GM12878 (cell line): Measurements from ENCODE around the gene CACNA2D1. TPM values are rescaled to one million over a fixed set of nuclear protein-coding genes. Genes with fewer than 3 reads are reported as not detected.

Source experiments
- ATAC-seq: fragments of 200-7000 bp; cut with Tn5 transposase; 3 replicates; pipeline ENCODE4 v1.9.1; 2020; ENCODE audit warnings: mild to moderate bottlenecking, moderate library complexity
- BruUV-seq: library from RNA; stranded (reverse); fragments of 400-500 nt; replicated peaks from 2 replicates; lab custom pipeline; 2021; lab: Mats Ljungman, UMichigan
- CTCF ChIA-PET: fragments of 300-600 bp; sonication (Branson Sonifier 250); formaldehyde crosslinking; extraction: SDS; loops from one replicate; lab custom pipeline; 2021; ENCODE audit warnings: inconsistent platforms; lab: Yijun Ruan, JAX
- POLR2A ChIA-PET: fragments of 350-600 bp; formaldehyde crosslinking; extraction: SDS; loops from one replicate; lab custom pipeline; 2021; ENCODE audit warnings: inconsistent platforms; lab: Charles Lee
- RAD21 ChIA-PET: fragments of 300-600 bp; sonication (Branson Sonifier 250); formaldehyde crosslinking; loops from one replicate; lab custom pipeline; 2023; ENCODE audit warnings: antibody characterized with exemption; ENCODE audit not compliant: unreplicated experiment; lab: Charles Lee
- SMC1A ChIA-PET: fragments of 300-600 bp; sonication (Branson Sonifier 250); formaldehyde crosslinking; loops from one replicate; lab custom pipeline; 2023; ENCODE audit not compliant: unreplicated experiment, uncharacterized antibody; lab: Charles Lee
- DNase-seq: peaks from one replicate; pipeline ENCODE4 v3.0.0-alpha.2; 2011; ENCODE audit warnings: low read depth, low spot score
- FAIRE-seq: peaks from 3 replicates; lab custom pipeline; 2011; peaks lifted over from hg19 to GRCh38; lab: Jason Lieb, UNC
- H2AFZ ChIP-seq: 2 replicates; pipeline ENCODE4 v1.6.0; 2011; ENCODE audit warnings: low read depth, low read length, control low read depth; ENCODE audit not compliant: control insufficient read depth
- H3K27ac ChIP-seq: 2 replicates; pipeline ENCODE4 v1.5.1; 2011; ENCODE audit warnings: control low read depth; ENCODE audit not compliant: control insufficient read depth, insufficient read depth
- H3K27me3 ChIP-seq, 2 experiments: replicated peaks in 1 of 2; 2 replicates each; pipeline versions ENCODE4 v1.6.0 to v1.6.1; 2011; ENCODE audit warnings: low read length in 1 of 2; ENCODE audit not compliant: control insufficient read depth in 2 of 2, insufficient read depth in 2 of 2
- H3K36me3 ChIP-seq, 2 experiments: 2 replicates each; pipeline ENCODE4 v1.5.1; 2011; ENCODE audit warnings: low read length in 1 of 2; ENCODE audit not compliant: control insufficient read depth in 2 of 2, insufficient read depth in 2 of 2
- H3K4me1 ChIP-seq: 2 replicates; pipeline ENCODE4 v1.6.1; 2011; ENCODE audit warnings: mild to moderate bottlenecking, low read length, moderate library complexity, mixed read lengths; ENCODE audit not compliant: control insufficient read depth, insufficient read depth
- H3K4me2 ChIP-seq: 2 replicates; pipeline ENCODE4 v1.6.0; 2011; ENCODE audit warnings: control low read depth; ENCODE audit not compliant: control insufficient read depth, insufficient read depth
- H3K4me3 ChIP-seq: fragments of 200-600 bp; sonication (generic); 2 replicates; pipeline ENCODE4 v1.5.1; 2016
- H3K79me2 ChIP-seq: 2 replicates; pipeline ENCODE4 v1.6.0; 2011; ENCODE audit warnings: low read length; ENCODE audit not compliant: control insufficient read depth, insufficient read depth
- H3K9ac ChIP-seq: 2 replicates; pipeline ENCODE4 v1.8.0; 2011; ENCODE audit warnings: low read length, control low read depth, mixed read lengths; ENCODE audit not compliant: control insufficient read depth, insufficient read depth
- H3K9me3 ChIP-seq: replicated peaks from 3 replicates; pipeline ENCODE4 v1.5.1; 2011; ENCODE audit warnings: mild to moderate bottlenecking, low read length; ENCODE audit not compliant: control insufficient read depth, insufficient read depth
- H4K20me1 ChIP-seq: 2 replicates; pipeline ENCODE4 v1.6.0; 2011; ENCODE audit not compliant: control insufficient read depth, insufficient read depth
- CEBPZ ChIP-seq: fragments of 150-350 bp; IDR thresholded peaks from 2 replicates; pipeline ENCODE4 v1.6.1; 2016; ENCODE audit warnings: low read depth, low read length
- CHD4 ChIP-seq: fragments of 200-600 bp; sonication (generic); IDR thresholded peaks from 2 replicates; pipeline ENCODE4 v1.6.1; 2016; ENCODE audit warnings: mild to moderate bottlenecking
- JUNB ChIP-seq: IDR thresholded peaks from 2 replicates; pipeline ENCODE4 v1.6.1; 2016; ENCODE audit warnings: antibody characterized with exemption, mild to moderate bottlenecking
- KAT2A ChIP-seq: conservative IDR thresholded peaks from 2 replicates; pipeline ENCODE4 v1.6.1; 2011; ENCODE audit warnings: low read depth, low read length; ENCODE audit not compliant: control insufficient read depth
- NFXL1 ChIP-seq: fragments of 450-650 bp; IDR thresholded peaks from 2 replicates; pipeline ENCODE4 v1.6.1; 2017; ENCODE audit warnings: antibody characterized with exemption, mild to moderate bottlenecking, borderline replicate concordance
- PAX5 ChIP-seq: IDR thresholded peaks from 2 replicates; pipeline ENCODE4 v1.6.1; 2011; ENCODE audit warnings: low read depth, low read length, borderline replicate concordance
- POLR2AphosphoS5 ChIP-seq: IDR thresholded peaks from 2 replicates; pipeline ENCODE4 v1.6.1; 2011; ENCODE audit warnings: mild to moderate bottlenecking, low read length, inconsistent platforms
- POU2F2 ChIP-seq: IDR thresholded peaks from 3 replicates; pipeline ENCODE4 v1.6.1; 2011; ENCODE audit warnings: low read depth, mild to moderate bottlenecking, low read length, borderline replicate concordance
- RAD21 ChIP-seq: IDR thresholded peaks from 2 replicates; pipeline ENCODE4 v1.6.1; 2011; ENCODE audit warnings: mild to moderate bottlenecking, low read depth, low read length, moderate library complexity; ENCODE audit not compliant: insufficient read depth
- SIX5 ChIP-seq: IDR thresholded peaks from 2 replicates; pipeline ENCODE4 v1.6.1; 2011; ENCODE audit warnings: mild to moderate bottlenecking, low read depth, low read length, moderate library complexity; ENCODE audit not compliant: severe bottlenecking
- WGBS: methylation state at CpG from one replicate; pipeline ENCODE4 v1.1.6; 2016; ENCODE audit warnings: low lambda C conversion rate; ENCODE audit not compliant: insufficient replicate concordance, insufficient coverage; ENCODE audit errors: missing lambda C conversion rate; 5-methylcytosine and 5-hydroxymethylcytosine counted together
- in situ Hi-C: fragments of 300-500 bp; cut with MboI; formaldehyde crosslinking; loops from 9 replicates; pipeline ENCODE4 v1.14.3; 2018; ENCODE audit warnings: mixed read lengths
- intact Hi-C: fragments of 100-400 bp; cut with micrococcal nuclease; formaldehyde crosslinking; loops from one replicate; pipeline ENCODE4 v1.14.2; 2022; ENCODE audit not compliant: unreplicated experiment
- polyA plus RNA-seq, 11 experiments: library from polyadenylated mRNA; depleted of rRNA in 4 of 11; unstranded in 6 of 11; stranded (reverse) in 5 of 11; fragments of >200 nt; fragmentation: Nextera tagmentation in 4 of 11; fragmentation: Illumina TruSeq in 1 of 11; extraction: Ambion mirVana in 4 of 11; extraction: Trizol in 1 of 11; gene quantifications; 1 replicate in 1 of 11; 2 replicates in 10 of 11; pipeline versions ENCODE4 v1.2.1 to v1.2.3, GENCODE V29; 2011 to 2016; ENCODE audit warnings: inconsistent platforms in 2 of 11, missing spikeins in 2 of 11, low read depth in 1 of 11
- total RNA-seq, 4 experiments: library from RNA; depleted of rRNA in 3 of 4; stranded (reverse); fragments of >200 nt in 3 of 4; fragmentation: Illumina TruSeq in 1 of 4; extraction: Trizol in 1 of 4; gene quantifications; 2 replicates each; pipeline versions ENCODE4 v1.2.1 to v1.2.3, GENCODE V29; 2013 to 2021
- TF ChIP-seq, protein P1 (sequence below), 3 experiments: IDR thresholded peaks in 2 of 3; conservative IDR thresholded peaks in 1 of 3; 2 replicates each; pipeline ENCODE4 v1.5.1; 2011; ENCODE audit warnings: low read depth in 3 of 3, low read length in 3 of 3, mild to moderate bottlenecking in 3 of 3, control low read depth in 2 of 3, moderate library complexity in 2 of 3, inconsistent platforms in 1 of 3, mixed read lengths in 1 of 3; ENCODE audit not compliant: control insufficient read depth in 2 of 3, insufficient read depth in 1 of 3; ENCODE audit errors: extremely low read depth in 1 of 3
- TF ChIP-seq, protein P2 (sequence below): fragments of 450-650 bp; IDR thresholded peaks from 2 replicates; pipeline ENCODE4 v1.6.1; 2014; ENCODE audit warnings: mild to moderate bottlenecking

Gene CACNA2D1
- total and polyA plus RNA-seq, 10 of the 15 experiments (the other 5 are each of a cell fraction or from before 2014, with no cell fraction given), result 0.14 to 14.8 (median 0.97) TPM

DNA sequence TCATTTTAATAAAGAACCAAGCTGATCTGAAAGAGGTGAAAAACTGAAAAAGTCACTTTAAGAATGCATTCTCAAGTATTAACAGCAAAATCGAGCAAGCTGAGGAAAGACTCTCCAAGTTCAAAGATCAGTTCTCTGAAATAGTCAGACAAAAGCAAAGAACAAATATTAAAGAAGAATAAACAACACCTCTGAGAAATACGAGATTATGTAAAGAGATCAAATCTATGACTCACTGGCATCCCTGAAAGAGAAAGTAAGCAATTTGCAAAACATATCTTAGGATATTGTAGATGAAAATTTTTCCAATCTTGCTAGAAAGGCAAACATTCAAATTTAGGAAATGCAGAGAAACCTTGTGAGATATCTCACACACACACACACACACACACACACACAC lies 535.4 kb downstream of the CACNA2D1 start:
- Histone ChIP-seq H3K27ac (no peak overlapping the region), H3K4me3 (no peak overlapping the region)
- CTCF ChIA-PET, result interaction anchor here (0.6 to 0.7 kb wide), 2 partner anchors 124 to 217 kb away, joined by 3 to 4 read pairs; no protein-coding TSS in a partner anchor
- ATAC-seq, result no peak
- no TSS peak for BruUV-seq
- TF ChIP-seq PAX5 (no peak), JUNB (no peak), CEBPZ (no peak), KAT2A (no peak), CHD4 (no peak), POU2F2 (no peak), POLR2AphosphoS5 (no peak), SIX5 (no peak), RAD21 (no peak), NFXL1 (no peak)
- TF ChIP-seq, protein P1, sequence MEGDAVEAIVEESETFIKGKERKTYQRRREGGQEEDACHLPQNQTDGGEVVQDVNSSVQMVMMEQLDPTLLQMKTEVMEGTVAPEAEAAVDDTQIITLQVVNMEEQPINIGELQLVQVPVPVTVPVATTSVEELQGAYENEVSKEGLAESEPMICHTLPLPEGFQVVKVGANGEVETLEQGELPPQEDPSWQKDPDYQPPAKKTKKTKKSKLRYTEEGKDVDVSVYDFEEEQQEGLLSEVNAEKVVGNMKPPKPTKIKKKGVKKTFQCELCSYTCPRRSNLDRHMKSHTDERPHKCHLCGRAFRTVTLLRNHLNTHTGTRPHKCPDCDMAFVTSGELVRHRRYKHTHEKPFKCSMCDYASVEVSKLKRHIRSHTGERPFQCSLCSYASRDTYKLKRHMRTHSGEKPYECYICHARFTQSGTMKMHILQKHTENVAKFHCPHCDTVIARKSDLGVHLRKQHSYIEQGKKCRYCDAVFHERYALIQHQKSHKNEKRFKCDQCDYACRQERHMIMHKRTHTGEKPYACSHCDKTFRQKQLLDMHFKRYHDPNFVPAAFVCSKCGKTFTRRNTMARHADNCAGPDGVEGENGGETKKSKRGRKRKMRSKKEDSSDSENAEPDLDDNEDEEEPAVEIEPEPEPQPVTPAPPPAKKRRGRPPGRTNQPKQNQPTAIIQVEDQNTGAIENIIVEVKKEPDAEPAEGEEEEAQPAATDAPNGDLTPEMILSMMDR (IDR thresholded peaks at IDR 0.05 in 2 of 3, conservative IDR thresholded peaks at IDR 0.05 in 1 of 3; ENCODE audit: control insufficient read depth in 2 of 3, extremely low read depth in 1 of 3, insufficient read depth in 1 of 3, low read depth in 3 of 3, low read length in 3 of 3), result no peak
- TF ChIP-seq, protein P2, sequence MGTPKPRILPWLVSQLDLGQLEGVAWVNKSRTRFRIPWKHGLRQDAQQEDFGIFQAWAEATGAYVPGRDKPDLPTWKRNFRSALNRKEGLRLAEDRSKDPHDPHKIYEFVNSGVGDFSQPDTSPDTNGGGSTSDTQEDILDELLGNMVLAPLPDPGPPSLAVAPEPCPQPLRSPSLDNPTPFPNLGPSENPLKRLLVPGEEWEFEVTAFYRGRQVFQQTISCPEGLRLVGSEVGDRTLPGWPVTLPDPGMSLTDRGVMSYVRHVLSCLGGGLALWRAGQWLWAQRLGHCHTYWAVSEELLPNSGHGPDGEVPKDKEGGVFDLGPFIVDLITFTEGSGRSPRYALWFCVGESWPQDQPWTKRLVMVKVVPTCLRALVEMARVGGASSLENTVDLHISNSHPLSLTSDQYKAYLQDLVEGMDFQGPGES, result no peak
- TF ChIP-seq, all 136 proteins: peak for 0
- Histone ChIP-seq H3K9ac (no peak overlapping the region), H2AFZ (no peak overlapping the region), H3K36me3 (no peaks in the 10 kb centered on the region), H3K79me2 (no peaks in the 10 kb centered on the region), H3K27me3 (no peaks in the 10 kb centered on the region), H3K4me2 (no peak overlapping the region), H3K4me1 (peaks cover 3% of the 10 kb centered on the region; the same call in 1 of the 2 replicates), H3K9me3 (no peaks in the 10 kb centered on the region; the same call in 1 of the 3 replicates), H4K20me1 (no peaks in the 10 kb centered on the region)
- ChIA-PET SMC1A (interaction anchor here (0.8 to 1.2 kb wide), 2 partner anchors 9 to 36 kb away, joined by 3 read pairs; no protein-coding TSS in a partner anchor), RAD21 (interaction anchor here (1.4 kb wide), 1 partner anchor 16 kb away, joined by 3 read pairs; no protein-coding TSS in a partner anchor), POLR2A (no interaction called here)
- WGBS, result 0% methylated on average over 2 of the region's 2 CpGs
- in situ Hi-C loops, result no loop called here
- DNase-seq (no peak), FAIRE-seq (no peak)
- intact Hi-C loops, result no loop called here
